ENCODE measurements around the gene ARHGAP5. TPM values are rescaled to one million over a fixed set of nuclear protein-coding genes. Genes with fewer than 3 reads are reported as not detected.

Gene ARHGAP5
- total RNA-seq, 1 donor from 2014 or later = 140 TPM

- H3K27ac Mint-ChIP-seq (ENCODE audit: unreplicated experiment) = no peak overlapping the region
- Histone ChIP-seq H3K36me3 (ENCODE audit: insufficient read depth, low read length) (no peaks in the 10 kb centered on the region), H3K27ac (ENCODE audit: low read depth, low read length) (no peak overlapping the region), H3K27me3 (ENCODE audit: insufficient read depth, low read length) (no peaks in the 10 kb centered on the region), H3K9ac (ENCODE audit: low read length) (no peak overlapping the region), H3K4me3 (ENCODE audit: insufficient read depth, low read depth, low read length) (no peak overlapping the region), H3K4me2 (ENCODE audit: low read length) (no peak overlapping the region), H4K20me1 (ENCODE audit: insufficient read depth, low read length) (no peaks in the 10 kb centered on the region), H2AFZ (ENCODE audit: low read depth, low read length) (no peak overlapping the region), H3K79me2 (ENCODE audit: insufficient read depth, low read length) (no peaks in the 10 kb centered on the region), H3K9me3 (ENCODE audit: insufficient read depth, low read depth, low read length) (no peaks in the 10 kb centered on the region), H3K4me1 (ENCODE audit: insufficient read depth, low read length) (no peaks in the 10 kb centered on the region)
- DNase-seq (ENCODE audit: low read depth) (no peak), FAIRE-seq (no peak)
- no peaks in the 10 kb centered on the region for H3K9me3 Mint-ChIP-seq (ENCODE audit: unreplicated experiment)
- peaks cover 8% of the 10 kb centered on the region for H3K4me1 Mint-ChIP-seq (ENCODE audit: low read depth, unreplicated experiment)
- no peak for TF ChIP-seq EZH2 (IDR thresholded peaks at IDR 0.05; ENCODE audit: insufficient read depth, low read length)
- TF ChIP-seq, protein P1, sequence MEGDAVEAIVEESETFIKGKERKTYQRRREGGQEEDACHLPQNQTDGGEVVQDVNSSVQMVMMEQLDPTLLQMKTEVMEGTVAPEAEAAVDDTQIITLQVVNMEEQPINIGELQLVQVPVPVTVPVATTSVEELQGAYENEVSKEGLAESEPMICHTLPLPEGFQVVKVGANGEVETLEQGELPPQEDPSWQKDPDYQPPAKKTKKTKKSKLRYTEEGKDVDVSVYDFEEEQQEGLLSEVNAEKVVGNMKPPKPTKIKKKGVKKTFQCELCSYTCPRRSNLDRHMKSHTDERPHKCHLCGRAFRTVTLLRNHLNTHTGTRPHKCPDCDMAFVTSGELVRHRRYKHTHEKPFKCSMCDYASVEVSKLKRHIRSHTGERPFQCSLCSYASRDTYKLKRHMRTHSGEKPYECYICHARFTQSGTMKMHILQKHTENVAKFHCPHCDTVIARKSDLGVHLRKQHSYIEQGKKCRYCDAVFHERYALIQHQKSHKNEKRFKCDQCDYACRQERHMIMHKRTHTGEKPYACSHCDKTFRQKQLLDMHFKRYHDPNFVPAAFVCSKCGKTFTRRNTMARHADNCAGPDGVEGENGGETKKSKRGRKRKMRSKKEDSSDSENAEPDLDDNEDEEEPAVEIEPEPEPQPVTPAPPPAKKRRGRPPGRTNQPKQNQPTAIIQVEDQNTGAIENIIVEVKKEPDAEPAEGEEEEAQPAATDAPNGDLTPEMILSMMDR (IDR thresholded peaks at IDR 0.05; ENCODE audit: insufficient read depth, low read depth, low read length) = no peak
- no peak overlapping the region for H3K4me3 Mint-ChIP-seq (ENCODE audit: unreplicated experiment)
- H3K36me3 Mint-ChIP-seq (ENCODE audit: low read depth, unreplicated experiment) = no peaks in the 10 kb centered on the region
- H3K27me3 Mint-ChIP-seq (ENCODE audit: low read depth, unreplicated experiment) = no peaks in the 10 kb centered on the region
These were observed 89.8 kb downstream of the ARHGAP5 start for GRCh38 chr14:32166924-32167323.

- H3K4me1 Mint-ChIP-seq (ENCODE audit: low read depth, unreplicated experiment) = peaks cover 8% of the 10 kb centered on the region
- no peak for FAIRE-seq
These were observed 90.8 kb downstream of the ARHGAP5 start for GRCh38 chr14:32167907-32168306.

DNA sequence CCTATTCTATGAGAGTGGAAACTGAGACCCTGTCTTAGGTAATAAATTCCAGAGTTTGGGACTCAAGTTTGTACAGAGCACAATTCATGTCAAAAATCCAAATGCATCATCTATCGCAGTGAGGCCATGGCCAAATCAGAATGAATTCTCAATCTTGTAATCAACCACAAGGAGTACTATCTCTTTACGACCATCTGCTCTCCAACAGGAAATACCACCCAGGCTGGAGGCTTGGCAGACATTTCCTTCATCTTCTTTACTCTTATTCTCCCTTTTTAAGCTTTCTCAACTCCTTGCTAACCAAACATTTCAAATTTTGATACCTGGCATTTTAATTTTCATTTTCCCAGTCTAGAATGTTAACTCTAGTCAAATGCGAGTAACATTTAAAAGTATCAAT is 92.1 kb downstream of the ARHGAP5 start:
- no peak for DNase-seq (ENCODE audit: low read depth)
- no peak overlapping the region for H3K4me3 Mint-ChIP-seq (ENCODE audit: unreplicated experiment)
- H3K9me3 Mint-ChIP-seq (ENCODE audit: unreplicated experiment) = no peaks in the 10 kb centered on the region
- H3K4me1 Mint-ChIP-seq (ENCODE audit: low read depth, unreplicated experiment) = peaks cover 8% of the 10 kb centered on the region
- no peak overlapping the region for H3K27ac ChIP-seq (ENCODE audit: low read depth, low read length)
- no peak for TF ChIP-seq EZH2 (IDR thresholded peaks at IDR 0.05; ENCODE audit: insufficient read depth, low read length)
- TF ChIP-seq, protein P1 (IDR thresholded peaks at IDR 0.05; ENCODE audit: insufficient read depth, low read depth, low read length) = no peak
- no peaks in the 10 kb centered on the region for H3K79me2 ChIP-seq (ENCODE audit: insufficient read depth, low read length)
- H3K4me1 ChIP-seq (ENCODE audit: insufficient read depth, low read length) = no peaks in the 10 kb centered on the region
- H2AFZ ChIP-seq (ENCODE audit: low read depth, low read length) = no peak overlapping the region
- no peaks in the 10 kb centered on the region for H3K27me3 ChIP-seq (ENCODE audit: insufficient read depth, low read length)
- H3K27ac Mint-ChIP-seq (ENCODE audit: unreplicated experiment) = no peak overlapping the region
- FAIRE-seq = no peak
- H3K9ac ChIP-seq (ENCODE audit: low read length) = no peak overlapping the region
- H3K9me3 ChIP-seq (ENCODE audit: insufficient read depth, low read depth, low read length) = no peaks in the 10 kb centered on the region
- H3K27me3 Mint-ChIP-seq (ENCODE audit: low read depth, unreplicated experiment) = no peaks in the 10 kb centered on the region
- no peaks in the 10 kb centered on the region for H4K20me1 ChIP-seq (ENCODE audit: insufficient read depth, low read length)
- no peaks in the 10 kb centered on the region for H3K36me3 Mint-ChIP-seq (ENCODE audit: low read depth, unreplicated experiment)
- no peak overlapping the region for H3K4me2 ChIP-seq (ENCODE audit: low read length)
- no peak overlapping the region for H3K4me3 ChIP-seq (ENCODE audit: insufficient read depth, low read depth, low read length)
- no peaks in the 10 kb centered on the region for H3K36me3 ChIP-seq (ENCODE audit: insufficient read depth, low read length)

More at GRCh38 chr14:32167907-32168306, 90.8 kb downstream of the ARHGAP5 start:
- no peaks in the 10 kb centered on the region for H3K36me3 Mint-ChIP-seq (ENCODE audit: low read depth, unreplicated experiment)
- Histone ChIP-seq H3K36me3 (ENCODE audit: insufficient read depth, low read length) (no peaks in the 10 kb centered on the region), H3K4me3 (ENCODE audit: insufficient read depth, low read depth, low read length) (no peak overlapping the region), H3K27me3 (ENCODE audit: insufficient read depth, low read length) (no peaks in the 10 kb centered on the region), H3K79me2 (ENCODE audit: insufficient read depth, low read length) (no peaks in the 10 kb centered on the region), H3K27ac (ENCODE audit: low read depth, low read length) (no peak overlapping the region), H2AFZ (ENCODE audit: low read depth, low read length) (no peak overlapping the region), H3K4me2 (ENCODE audit: low read length) (no peak overlapping the region), H4K20me1 (ENCODE audit: insufficient read depth, low read length) (no peaks in the 10 kb centered on the region), H3K9me3 (ENCODE audit: insufficient read depth, low read depth, low read length) (no peaks in the 10 kb centered on the region), H3K9ac (ENCODE audit: low read length) (no peak overlapping the region), H3K4me1 (ENCODE audit: insufficient read depth, low read length) (no peaks in the 10 kb centered on the region)
- H3K4me3 Mint-ChIP-seq (ENCODE audit: unreplicated experiment) = no peak overlapping the region
- peak; percentile 33 for DNase-seq (ENCODE audit: low read depth)
- H3K9me3 Mint-ChIP-seq (ENCODE audit: unreplicated experiment) = no peaks in the 10 kb centered on the region
- TF ChIP-seq, protein P1 (IDR thresholded peaks at IDR 0.05; ENCODE audit: insufficient read depth, low read depth, low read length) = no peak
- TF ChIP-seq EZH2 (IDR thresholded peaks at IDR 0.05; ENCODE audit: insufficient read depth, low read length) = no peak
- H3K27me3 Mint-ChIP-seq (ENCODE audit: low read depth, unreplicated experiment) = no peaks in the 10 kb centered on the region
- H3K27ac Mint-ChIP-seq (ENCODE audit: unreplicated experiment) = no peak overlapping the region
